ENCODE measurements around the gene C12orf75. TPM values are rescaled to one million over a fixed set of nuclear protein-coding genes. Genes with fewer than 3 reads are reported as not detected.
A peak's percentile ranks its signal among the peaks of the same experiment; 100 is the strongest.

Gene C12orf75
- total and polyA plus RNA-seq, 2 donors (not counting 3 experiments of a cell fraction or from before 2014, with no cell fraction given) = 23.6 to 60.7 TPM

DNA sequence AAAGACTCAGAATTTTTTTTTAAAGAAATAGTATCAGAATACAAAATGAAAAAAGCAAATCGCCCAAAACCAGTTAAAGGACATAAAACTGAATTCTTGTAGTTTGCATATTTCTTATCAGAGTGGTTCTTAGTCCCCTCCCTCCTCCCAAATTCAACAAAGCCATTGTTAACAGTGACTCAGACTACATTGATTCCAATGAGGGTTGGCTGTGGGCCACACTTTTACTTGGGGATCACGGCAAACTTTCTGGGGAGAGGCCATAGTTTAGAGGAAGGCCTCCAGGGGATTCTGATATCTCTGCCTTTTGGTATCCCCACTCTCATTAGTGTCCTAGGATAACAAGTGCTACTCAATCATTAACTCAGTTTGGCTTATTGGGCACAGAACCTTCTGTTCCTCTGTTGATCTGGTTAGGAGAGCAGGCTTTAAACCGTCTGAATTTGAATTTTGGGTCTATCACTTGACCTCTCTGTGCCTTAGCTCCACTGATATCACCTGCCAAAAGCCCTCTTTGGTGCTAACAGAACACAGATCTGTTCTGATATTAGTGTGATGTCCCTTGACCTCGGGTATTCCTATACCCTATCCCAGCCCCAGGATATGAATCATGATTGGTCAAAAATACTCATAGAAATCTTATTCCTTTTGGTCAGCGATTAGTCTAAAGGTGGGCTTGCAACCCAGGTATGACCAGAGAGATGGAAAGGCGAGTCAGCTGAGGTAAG is 49.4 kb upstream of the C12orf75 start:
- intact Hi-C loops (cut with micrococcal nuclease) (no loop called here), dilution Hi-C loops (cut with MboI; ENCODE audit: extremely low pct_ligation_motif_present, low sequenced_read_pairs) (no loop called here)
- Histone ChIP-seq H3K27ac (ENCODE audit: insufficient read depth, low read depth, low read length) (no peak overlapping the region), H2AFZ (ENCODE audit: low read depth, low read length) (peak overlapping the region; percentile 23), H3K36me3 (ENCODE audit: control insufficient read depth in 2 of 2, extremely low read depth in 1 of 2, insufficient read depth in 2 of 2, low read length in 2 of 2) (no peaks in the 10 kb centered on the region), H3K9me1 (replicated peaks; ENCODE audit: control insufficient read depth, extremely low read depth, insufficient read depth, low read length) (no peaks in the 10 kb centered on the region), H3K27me3 (ENCODE audit: control insufficient read depth in 2 of 2, insufficient read depth in 2 of 2, low read length in 2 of 2) (no peaks in the 10 kb centered on the region), H3K4me2 (ENCODE audit: insufficient read depth, low read length) (no peak overlapping the region), H3K4me3 (replicated peaks in 1 of 3; ENCODE audit: insufficient read depth in 1 of 3, low read depth in 1 of 3, low read length in 3 of 3) (no peak overlapping the region), H4K20me1 (replicated peaks; ENCODE audit: control insufficient read depth, extremely low read depth, insufficient read depth, low read length) (no peaks in the 10 kb centered on the region), H3K4me1 (ENCODE audit: control insufficient read depth, extremely low read depth, insufficient read depth, low read length) (peaks cover 9% of the 10 kb centered on the region), H3K79me2 (ENCODE audit: control insufficient read depth, insufficient read depth, low read length) (no peaks in the 10 kb centered on the region), H3K9ac (replicated peaks; ENCODE audit: extremely low read depth, insufficient read depth, low read length) (no peak overlapping the region), H3K9me3 (replicated peaks; ENCODE audit: control insufficient read depth, insufficient read depth, low read length) (no peaks in the 10 kb centered on the region)
- BruUV-seq (replicated peaks) = no TSS peak
- no peak for TF ChIP-seq POLR2AphosphoS5 (IDR thresholded peaks at IDR 0.05; ENCODE audit: insufficient read depth, low read depth, low read length)
- TF ChIP-seq POLR2A (IDR thresholded peaks at IDR 0.05; ENCODE audit: low read depth, low read length) = no peak
- no peak for TF ChIP-seq FOS (IDR thresholded peaks at IDR 0.05; ENCODE audit: borderline replicate concordance, insufficient read depth, low read length)
- POLR2A ChIA-PET = no interaction called here
- CTCF ChIA-PET = no interaction called here
- peak; percentile 62 for FAIRE-seq
- DNase-seq (ENCODE audit: low read depth, low spot score) = peak; percentile 18

- no peak overlapping the region for H3K9ac ChIP-seq (replicated peaks; ENCODE audit: extremely low read depth, insufficient read depth, low read length)
- POLR2A ChIA-PET = no interaction called here
- H3K4me2 ChIP-seq (ENCODE audit: insufficient read depth, low read length) = no peak overlapping the region
- H3K36me3 ChIP-seq (ENCODE audit: control insufficient read depth in 2 of 2, extremely low read depth in 1 of 2, insufficient read depth in 2 of 2, low read length in 2 of 2) = no peaks in the 10 kb centered on the region
- no TSS peak for BruUV-seq (replicated peaks)
- H4K20me1 ChIP-seq (replicated peaks; ENCODE audit: control insufficient read depth, extremely low read depth, insufficient read depth, low read length) = no peaks in the 10 kb centered on the region
- FAIRE-seq (no peak), DNase-seq (ENCODE audit: low read depth, low spot score) (no peak)
- no peaks in the 10 kb centered on the region for H3K27me3 ChIP-seq (ENCODE audit: control insufficient read depth in 2 of 2, insufficient read depth in 2 of 2, low read length in 2 of 2)
- H3K9me3 ChIP-seq (replicated peaks; ENCODE audit: control insufficient read depth, insufficient read depth, low read length) = no peaks in the 10 kb centered on the region
- TF ChIP-seq POLR2A (IDR thresholded peaks at IDR 0.05; ENCODE audit: low read depth, low read length) (no peak), EZH2 (IDR thresholded peaks at IDR 0.05; ENCODE audit: borderline replicate concordance, low read depth, low read length, severe bottlenecking) (no peak), MYC (IDR thresholded peaks at IDR 0.05; ENCODE audit: low read depth, low read length) (no peak), CTCF (IDR thresholded peaks at IDR 0.05; ENCODE audit: extremely low read depth in 1 of 2, insufficient read depth in 1 of 2, low read depth in 1 of 2, low read length in 2 of 2) (no peak), POLR2AphosphoS5 (IDR thresholded peaks at IDR 0.05; ENCODE audit: insufficient read depth, low read depth, low read length) (no peak)
- TF ChIP-seq, protein P1, sequence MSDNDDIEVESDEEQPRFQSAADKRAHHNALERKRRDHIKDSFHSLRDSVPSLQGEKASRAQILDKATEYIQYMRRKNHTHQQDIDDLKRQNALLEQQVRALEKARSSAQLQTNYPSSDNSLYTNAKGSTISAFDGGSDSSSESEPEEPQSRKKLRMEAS (IDR thresholded peaks at IDR 0.05; ENCODE audit: insufficient read depth, insufficient read length) = no peak
- dilution Hi-C loops (cut with MboI; ENCODE audit: extremely low pct_ligation_motif_present, low sequenced_read_pairs) (no loop called here), intact Hi-C loops (cut with micrococcal nuclease) (no loop called here)
- no peaks in the 10 kb centered on the region for H3K9me1 ChIP-seq (replicated peaks; ENCODE audit: control insufficient read depth, extremely low read depth, insufficient read depth, low read length)
- no peaks in the 10 kb centered on the region for H3K79me2 ChIP-seq (ENCODE audit: control insufficient read depth, insufficient read depth, low read length)
- H2AFZ ChIP-seq (ENCODE audit: low read depth, low read length) = no peak overlapping the region
- H3K27ac ChIP-seq (ENCODE audit: insufficient read depth, low read depth, low read length) = no peak overlapping the region
- CTCF ChIA-PET = no interaction called here
- H3K4me1 ChIP-seq (ENCODE audit: control insufficient read depth, extremely low read depth, insufficient read depth, low read length) = peaks cover 9% of the 10 kb centered on the region
- H3K4me3 ChIP-seq (replicated peaks in 1 of 3; ENCODE audit: insufficient read depth in 1 of 3, low read depth in 1 of 3, low read length in 3 of 3) = no peak overlapping the region
Observed at GRCh38 chr12:105281694-105282049, 48.8 kb upstream of the C12orf75 start.
